Upper lobe of left lung (tissue), 6 donors: Measurements from ENCODE around the gene L2HGDH. TPM values are rescaled to one million over a fixed set of nuclear protein-coding genes. Genes with fewer than 3 reads are reported as not detected.

ENCODE experiments used
- ATAC-seq, 2 donors: fragments of 200-7000 bp; cut with Tn5 transposase; one replicate each; pipeline ENCODE4 v1.9.1; 2022; ENCODE audit warnings: mild to moderate bottlenecking in 2 of 2, moderate library complexity in 2 of 2; ENCODE audit not compliant: low FRiP score in 2 of 2
- DNase-seq, 2 donors: peaks; one replicate each; pipeline ENCODE4 v3.0.0-alpha.2; 2019 to 2020
- H3K27ac ChIP-seq, 4 donors: fragments of 200-600 bp; sonication (generic); one replicate each; pipeline ENCODE4 v1.5.1; 2016 to 2019
- H3K27me3 ChIP-seq, 4 donors: fragments of 200-600 bp; sonication (generic); one replicate each; pipeline ENCODE4 v1.5.1; 2017 to 2019
- H3K36me3 ChIP-seq, 4 donors: fragments of 200-600 bp; sonication (generic); one replicate each; pipeline ENCODE4 v1.5.1; 2016 to 2019
- H3K4me1 ChIP-seq, 4 donors: fragments of 200-600 bp; sonication (generic); one replicate each; pipeline ENCODE4 v1.5.1; 2018 to 2019
- H3K4me3 ChIP-seq, 4 donors: fragments of 200-600 bp; sonication (generic); one replicate each; pipeline ENCODE4 v1.5.1; 2017 to 2019; ENCODE audit warnings: mild to moderate bottlenecking in 2 of 4, moderate library complexity in 1 of 4
- H3K9me3 ChIP-seq, 4 donors: fragments of 200-600 bp; sonication (generic); one replicate each; pipeline ENCODE4 v1.5.1; 2018 to 2019
- EP300 ChIP-seq, 4 donors: sonication (generic); formaldehyde crosslinking; IDR thresholded peaks; one replicate each; pipeline ENCODE4 v1.5.1; 2017; ENCODE audit warnings: antibody characterized with exemption in 4 of 4, control low read depth in 2 of 4
- POLR2A ChIP-seq, 4 donors: fragments of 450-650 bp; IDR thresholded peaks; one replicate each; pipeline ENCODE4 v1.5.1; 2016 to 2017; ENCODE audit warnings: antibody characterized with exemption in 4 of 4, mild to moderate bottlenecking in 2 of 4
- POLR2AphosphoS5 ChIP-seq, 2 donors: sonication (generic); formaldehyde crosslinking; IDR thresholded peaks; one replicate each; pipeline ENCODE4 v1.5.1; 2017; ENCODE audit warnings: antibody characterized with exemption in 2 of 2
- WGBS, 2 donors: methylation state at CpG; one replicate each; pipeline ENCODE4 v1.1.5; 2017 to 2018; 5-methylcytosine and 5-hydroxymethylcytosine counted together
- total RNA-seq, 6 donors: library from RNA; depleted of rRNA in 4 of 6; stranded (reverse); fragments of >200 nt in 4 of 6; gene quantifications; one replicate each; pipeline versions ENCODE4 v1.1.0 to v1.2.1, GENCODE V29; 2016 to 2021
- TF ChIP-seq, protein P1 (sequence below), 6 experiments: fragments of 450-650 bp in 4 of 6; fragments of 200-600 bp in 2 of 6; sonication (generic) in 2 of 6; IDR thresholded peaks; one replicate each; pipeline ENCODE4 v1.5.1; 2016 to 2019; ENCODE audit warnings: antibody characterized with exemption in 6 of 6
- donor health status: DM: no; HTN: no; CAD: no; lungs with moderate emphysema.
- donor health status: DM: no; HTN: yes; CAD: no; lungs with severe emphysema.

The L2HGDH gene
- total RNA-seq, 6 donors from 2014 or later: 1.1 to 10.1 (median 4.6) TPM

DNA sequence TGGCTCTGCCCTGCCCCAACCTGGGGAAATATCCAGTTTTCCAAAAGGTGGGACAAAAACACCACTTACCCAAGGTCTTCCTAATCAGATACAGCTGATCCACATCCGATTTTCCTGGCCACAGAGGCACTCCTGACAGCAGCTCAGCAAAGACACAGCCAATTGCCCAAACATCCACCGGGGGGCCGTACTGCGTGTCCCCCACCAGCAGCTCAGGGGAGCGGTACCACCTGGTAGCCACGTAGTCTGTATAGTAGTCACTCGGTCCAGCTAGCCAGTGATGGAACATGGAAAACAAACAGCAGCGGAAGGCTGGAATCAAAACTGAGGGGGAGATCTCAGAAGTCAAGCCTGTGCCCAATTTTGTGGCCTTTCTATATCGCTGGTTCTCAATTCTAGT, 28.9 kb upstream of the L2HGDH start:
- Histone ChIP-seq H3K27me3 (no peaks in the 10 kb centered on the region), H3K4me1 (peaks cover 4 to 46% (median 30%) of the 10 kb centered on the region in 4 donors), H3K4me3 (no peak overlapping the region), H3K9me3 (no peaks in the 10 kb centered on the region), H3K27ac (peak overlapping the region in 2 of 4 donors; percentile 51 to 57), H3K36me3 (peaks cover 0 to 4% (median 0%) of the 10 kb centered on the region in 4 donors)
- ATAC-seq: no peak
- 89 to 94% methylated on average over 9 of the region's 9 CpGs for WGBS, 2 donors
- DNase-seq: peak in 1 of 2 donors; percentile 18
- TF ChIP-seq POLR2AphosphoS5 (IDR thresholded peaks at IDR 0.05) (no peak), EP300 (IDR thresholded peaks at IDR 0.05) (no peak), POLR2A (IDR thresholded peaks at IDR 0.05) (no peak)
- TF ChIP-seq, protein P1, sequence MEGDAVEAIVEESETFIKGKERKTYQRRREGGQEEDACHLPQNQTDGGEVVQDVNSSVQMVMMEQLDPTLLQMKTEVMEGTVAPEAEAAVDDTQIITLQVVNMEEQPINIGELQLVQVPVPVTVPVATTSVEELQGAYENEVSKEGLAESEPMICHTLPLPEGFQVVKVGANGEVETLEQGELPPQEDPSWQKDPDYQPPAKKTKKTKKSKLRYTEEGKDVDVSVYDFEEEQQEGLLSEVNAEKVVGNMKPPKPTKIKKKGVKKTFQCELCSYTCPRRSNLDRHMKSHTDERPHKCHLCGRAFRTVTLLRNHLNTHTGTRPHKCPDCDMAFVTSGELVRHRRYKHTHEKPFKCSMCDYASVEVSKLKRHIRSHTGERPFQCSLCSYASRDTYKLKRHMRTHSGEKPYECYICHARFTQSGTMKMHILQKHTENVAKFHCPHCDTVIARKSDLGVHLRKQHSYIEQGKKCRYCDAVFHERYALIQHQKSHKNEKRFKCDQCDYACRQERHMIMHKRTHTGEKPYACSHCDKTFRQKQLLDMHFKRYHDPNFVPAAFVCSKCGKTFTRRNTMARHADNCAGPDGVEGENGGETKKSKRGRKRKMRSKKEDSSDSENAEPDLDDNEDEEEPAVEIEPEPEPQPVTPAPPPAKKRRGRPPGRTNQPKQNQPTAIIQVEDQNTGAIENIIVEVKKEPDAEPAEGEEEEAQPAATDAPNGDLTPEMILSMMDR (IDR thresholded peaks at IDR 0.05): no peak

DNA sequence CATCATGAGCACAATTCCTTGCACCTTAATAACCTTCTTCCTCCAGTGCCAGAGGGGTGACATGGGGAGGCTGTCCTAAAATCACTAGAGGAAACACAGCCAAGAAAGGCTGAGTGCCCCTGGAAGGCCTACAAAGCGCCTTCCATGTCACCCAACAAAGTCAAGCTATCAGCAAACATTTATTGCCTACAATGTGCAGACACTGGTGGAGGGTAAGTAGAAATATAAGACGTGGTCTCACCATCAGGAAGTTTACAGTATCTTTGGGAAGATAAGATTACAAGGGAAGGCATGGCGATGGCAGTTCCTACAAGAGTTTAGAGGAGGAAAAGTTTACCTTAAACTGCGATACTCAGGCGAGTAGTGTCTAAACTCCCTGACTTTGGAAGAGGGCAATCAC, 28.0 kb upstream of the L2HGDH start:
- Histone ChIP-seq H3K27ac (peak overlapping the region in 2 of 4 donors; percentile 51 to 57), H3K4me1 (peaks cover 10 to 56% (median 38%) of the 10 kb centered on the region in 4 donors), H3K9me3 (no peaks in the 10 kb centered on the region), H3K27me3 (no peaks in the 10 kb centered on the region), H3K4me3 (no peak overlapping the region), H3K36me3 (peaks cover 0 to 4% (median 0%) of the 10 kb centered on the region in 4 donors)
- TF ChIP-seq POLR2AphosphoS5 (IDR thresholded peaks at IDR 0.05) (no peak), POLR2A (IDR thresholded peaks at IDR 0.05) (no peak), EP300 (IDR thresholded peaks at IDR 0.05) (no peak)
- TF ChIP-seq, protein P1 (IDR thresholded peaks at IDR 0.05): no peak
- DNase-seq (no peak), ATAC-seq (no peak)
- WGBS, 2 donors: 61 to 72% methylated on average over 5 of the region's 5 CpGs

DNA sequence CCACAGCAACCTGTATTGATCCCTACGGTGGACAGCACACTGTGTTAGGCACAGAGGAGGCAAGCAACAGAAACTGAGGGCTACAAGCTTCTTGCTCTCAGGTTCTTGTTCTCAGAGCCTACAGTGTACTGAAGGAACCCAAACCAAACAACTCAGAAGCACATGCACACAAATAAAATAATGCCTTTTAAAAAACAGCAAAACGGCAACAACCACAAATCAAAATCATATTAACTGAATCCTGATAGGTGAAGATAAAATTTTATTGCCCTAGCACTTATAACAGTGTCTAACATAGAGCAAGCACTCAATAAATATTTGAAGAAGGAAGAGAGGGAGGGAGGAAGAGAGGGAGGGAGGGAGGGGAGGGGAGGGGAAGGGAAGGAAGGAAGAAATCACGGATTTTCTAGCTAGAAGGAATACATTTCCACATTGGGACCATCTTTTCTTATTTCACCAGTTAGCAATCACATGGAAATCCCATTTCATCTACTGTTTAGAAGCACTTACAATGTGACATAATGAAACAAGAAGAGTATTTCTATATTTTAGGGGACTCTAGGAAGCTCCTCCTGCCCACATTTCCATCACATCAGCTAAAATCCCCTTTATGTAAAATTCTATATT, 27.3 kb upstream of the L2HGDH start:
- ATAC-seq: no peak

DNA sequence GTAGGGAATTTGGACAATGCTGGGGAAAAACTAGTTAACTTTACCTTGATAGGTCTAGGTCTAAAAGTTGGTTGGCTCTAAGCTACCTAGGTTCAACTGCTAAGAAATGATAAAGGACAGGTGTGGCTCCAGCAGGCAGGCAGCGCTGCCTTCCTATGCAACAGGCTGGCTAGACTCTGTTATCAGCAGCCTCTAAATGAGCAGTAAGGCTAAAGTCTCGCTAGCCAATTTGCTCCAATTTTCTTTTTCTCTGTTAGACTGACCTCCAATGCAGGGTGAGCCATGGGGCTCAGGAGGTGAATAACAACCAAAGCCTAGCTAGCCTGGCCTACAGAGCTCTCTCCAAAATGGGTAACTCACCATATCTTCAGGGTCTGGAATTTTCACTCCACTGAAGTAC, 26.6 kb upstream of the L2HGDH start:
- no peak overlapping the region for H3K4me3 ChIP-seq
- no peaks in the 10 kb centered on the region for H3K9me3 ChIP-seq
- 95 to 96% methylated on average over 2 of the region's 2 CpGs for WGBS, 2 donors
- H3K4me1 ChIP-seq: peaks cover 10 to 59% (median 35%) of the 10 kb centered on the region in 4 donors
- H3K27me3 ChIP-seq: no peaks in the 10 kb centered on the region
- DNase-seq (no peak), ATAC-seq (no peak)
- no peak overlapping the region for H3K27ac ChIP-seq
- peaks cover 0 to 4% (median 0%) of the 10 kb centered on the region in 4 donors for H3K36me3 ChIP-seq
- TF ChIP-seq POLR2AphosphoS5 (IDR thresholded peaks at IDR 0.05) (no peak), EP300 (IDR thresholded peaks at IDR 0.05) (no peak), POLR2A (IDR thresholded peaks at IDR 0.05) (no peak)
- TF ChIP-seq, protein P1 (IDR thresholded peaks at IDR 0.05): no peak

More for the DNA sequence above, 27.3 kb upstream of the L2HGDH start:
- H3K27ac ChIP-seq: peak overlapping the region in 1 of 4 donors; percentile 57
- no peaks in the 10 kb centered on the region for H3K27me3 ChIP-seq
- no peak for TF ChIP-seq POLR2A (IDR thresholded peaks at IDR 0.05)
- no peak for TF ChIP-seq EP300 (IDR thresholded peaks at IDR 0.05)
- no peak for TF ChIP-seq POLR2AphosphoS5 (IDR thresholded peaks at IDR 0.05)
- TF ChIP-seq, protein P1 (IDR thresholded peaks at IDR 0.05): no peak
- no peaks in the 10 kb centered on the region for H3K9me3 ChIP-seq
- 43 to 46% methylated on average over 3 of the region's 3 CpGs for WGBS, 2 donors
- DNase-seq: no peak
- peaks cover 0 to 4% (median 0%) of the 10 kb centered on the region in 4 donors for H3K36me3 ChIP-seq
- no peak overlapping the region for H3K4me3 ChIP-seq
- H3K4me1 ChIP-seq: peaks cover 10 to 63% (median 39%) of the 10 kb centered on the region in 4 donors
